Vagina (tissue), 2 donors: ENCODE measurements around the gene CRTC3.

Experiments used
- POLR2A ChIP-seq, 2 donors: fragments of 450-650 bp; IDR thresholded peaks; one replicate each; pipeline ENCODE4 v1.6.1; 2017; ENCODE audit warnings: antibody characterized with exemption in 2 of 2, mild to moderate bottlenecking in 2 of 2, moderate library complexity in 2 of 2
- POLR2AphosphoS5 ChIP-seq, 2 donors: sonication (generic); formaldehyde crosslinking; IDR thresholded peaks; one replicate each; pipeline ENCODE4 v1.9.0; 2017; ENCODE audit warnings: antibody characterized with exemption in 2 of 2, mild to moderate bottlenecking in 2 of 2, low read depth in 1 of 2; ENCODE audit not compliant: insufficient read depth in 1 of 2
- TF ChIP-seq, protein P1 (sequence below), 3 experiments: fragments of 450-650 bp in 2 of 3; fragments of 200-600 bp in 1 of 3; sonication (generic) in 1 of 3; IDR thresholded peaks; one replicate each; pipeline ENCODE4 v1.5.1; 2017 to 2019; ENCODE audit warnings: antibody characterized with exemption in 3 of 3, mild to moderate bottlenecking in 2 of 3, moderate library complexity in 2 of 3

GRCh38 chr15:90583471-90584252 lies 53.9 kb downstream of the CRTC3 start:
- TF ChIP-seq, protein P1, sequence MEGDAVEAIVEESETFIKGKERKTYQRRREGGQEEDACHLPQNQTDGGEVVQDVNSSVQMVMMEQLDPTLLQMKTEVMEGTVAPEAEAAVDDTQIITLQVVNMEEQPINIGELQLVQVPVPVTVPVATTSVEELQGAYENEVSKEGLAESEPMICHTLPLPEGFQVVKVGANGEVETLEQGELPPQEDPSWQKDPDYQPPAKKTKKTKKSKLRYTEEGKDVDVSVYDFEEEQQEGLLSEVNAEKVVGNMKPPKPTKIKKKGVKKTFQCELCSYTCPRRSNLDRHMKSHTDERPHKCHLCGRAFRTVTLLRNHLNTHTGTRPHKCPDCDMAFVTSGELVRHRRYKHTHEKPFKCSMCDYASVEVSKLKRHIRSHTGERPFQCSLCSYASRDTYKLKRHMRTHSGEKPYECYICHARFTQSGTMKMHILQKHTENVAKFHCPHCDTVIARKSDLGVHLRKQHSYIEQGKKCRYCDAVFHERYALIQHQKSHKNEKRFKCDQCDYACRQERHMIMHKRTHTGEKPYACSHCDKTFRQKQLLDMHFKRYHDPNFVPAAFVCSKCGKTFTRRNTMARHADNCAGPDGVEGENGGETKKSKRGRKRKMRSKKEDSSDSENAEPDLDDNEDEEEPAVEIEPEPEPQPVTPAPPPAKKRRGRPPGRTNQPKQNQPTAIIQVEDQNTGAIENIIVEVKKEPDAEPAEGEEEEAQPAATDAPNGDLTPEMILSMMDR (IDR thresholded peaks at IDR 0.05), result no peak
- TF ChIP-seq POLR2A (IDR thresholded peaks at IDR 0.05) (no peak), POLR2AphosphoS5 (IDR thresholded peaks at IDR 0.05; ENCODE audit: insufficient read depth in 1 of 2, low read depth in 1 of 2) (no peak)
